ENCODE data around the gene CCDC12.

The CCDC12 gene

DNA sequence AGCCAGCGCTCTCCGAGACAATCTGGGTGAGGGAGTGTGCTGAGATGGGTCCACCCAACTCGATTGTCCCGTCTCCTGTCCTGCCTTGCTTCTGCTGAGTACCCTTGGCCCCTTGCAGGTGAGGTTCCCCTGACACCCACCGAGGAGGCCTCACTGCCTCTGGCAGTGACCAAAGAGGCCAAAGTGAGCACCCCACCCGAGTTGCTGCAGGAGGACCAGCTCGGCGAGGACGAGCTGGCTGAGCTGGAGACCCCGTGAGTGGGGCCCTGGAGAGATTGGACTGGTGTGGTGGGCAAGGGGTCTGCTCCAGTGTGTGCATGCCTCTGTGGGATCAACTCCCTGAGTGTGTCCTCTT, 26.5 kb upstream of the CCDC12 start:
- peaks cover 49% of the 10 kb centered on the region for H3K36me3 Mint-ChIP-seq (ENCODE audit: low read depth)
- H3K27me3 Mint-ChIP-seq (ENCODE audit: low read depth) = no peaks in the 10 kb centered on the region
- H3K9me3 Mint-ChIP-seq = no peaks in the 10 kb centered on the region
- H3K4me3 Mint-ChIP-seq = no peak overlapping the region
- peaks cover 8% of the 10 kb centered on the region for H3K4me1 Mint-ChIP-seq (ENCODE audit: low read depth)
- no peak overlapping the region for H3K27ac Mint-ChIP-seq

DNA sequence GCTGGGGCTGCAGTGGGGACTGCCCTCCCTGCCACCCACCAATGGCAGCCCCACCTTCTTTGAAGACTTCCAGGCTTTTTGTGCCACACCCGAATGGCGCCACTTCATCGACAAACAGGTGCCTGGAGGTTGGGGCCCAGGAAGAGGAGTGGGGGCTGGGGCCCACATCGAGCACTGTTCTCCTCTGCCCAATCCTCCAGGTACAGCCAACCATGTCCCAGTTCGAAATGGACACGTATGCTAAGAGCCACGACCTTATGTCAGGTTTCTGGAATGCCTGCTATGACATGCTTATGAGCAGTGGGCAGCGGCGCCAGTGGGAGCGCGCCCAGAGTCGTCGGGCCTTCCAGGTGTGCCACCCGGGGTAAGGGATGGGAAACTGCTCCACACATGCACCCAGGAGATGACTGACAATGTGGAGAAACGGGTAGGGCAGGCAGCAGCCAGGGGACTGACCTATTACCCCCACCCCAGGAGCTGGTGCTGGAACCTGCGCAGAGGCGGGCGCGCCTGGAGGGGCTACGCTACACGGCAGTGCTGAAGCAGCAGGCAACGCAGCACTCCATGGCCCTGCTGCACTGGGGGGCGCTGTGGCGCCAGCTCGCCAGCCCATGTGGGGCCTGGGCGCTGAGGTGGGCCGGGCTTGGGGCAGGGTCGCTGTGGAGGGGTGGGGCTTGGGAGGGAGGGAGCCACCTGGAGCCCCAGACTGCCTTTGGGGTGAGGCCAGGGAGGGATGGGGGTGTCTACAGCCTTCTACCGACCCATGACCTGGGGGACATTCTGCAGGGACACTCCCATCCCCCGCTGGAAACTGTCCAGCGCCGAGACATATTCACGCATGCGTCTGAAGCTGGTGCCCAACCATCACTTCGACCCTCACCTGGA, 25.9 kb upstream of the CCDC12 start:
- Mint-ChIP-seq H3K36me3 (ENCODE audit: low read depth) (peaks cover 49% of the 10 kb centered on the region), H3K27me3 (ENCODE audit: low read depth) (no peaks in the 10 kb centered on the region), H3K4me3 (no peak overlapping the region), H3K9me3 (no peaks in the 10 kb centered on the region), H3K4me1 (ENCODE audit: low read depth) (peaks cover 8% of the 10 kb centered on the region), H3K27ac (no peak overlapping the region)

- Mint-ChIP-seq H3K27ac (no peak overlapping the region), H3K4me3 (no peak overlapping the region), H3K27me3 (ENCODE audit: low read depth) (no peaks in the 10 kb centered on the region), H3K9me3 (no peaks in the 10 kb centered on the region), H3K4me1 (ENCODE audit: low read depth) (peaks cover 10% of the 10 kb centered on the region), H3K36me3 (ENCODE audit: low read depth) (peaks cover 51% of the 10 kb centered on the region)
Observed at GRCh38 chr3:47001731-47002170, 25.2 kb upstream of the CCDC12 start.

DNA sequence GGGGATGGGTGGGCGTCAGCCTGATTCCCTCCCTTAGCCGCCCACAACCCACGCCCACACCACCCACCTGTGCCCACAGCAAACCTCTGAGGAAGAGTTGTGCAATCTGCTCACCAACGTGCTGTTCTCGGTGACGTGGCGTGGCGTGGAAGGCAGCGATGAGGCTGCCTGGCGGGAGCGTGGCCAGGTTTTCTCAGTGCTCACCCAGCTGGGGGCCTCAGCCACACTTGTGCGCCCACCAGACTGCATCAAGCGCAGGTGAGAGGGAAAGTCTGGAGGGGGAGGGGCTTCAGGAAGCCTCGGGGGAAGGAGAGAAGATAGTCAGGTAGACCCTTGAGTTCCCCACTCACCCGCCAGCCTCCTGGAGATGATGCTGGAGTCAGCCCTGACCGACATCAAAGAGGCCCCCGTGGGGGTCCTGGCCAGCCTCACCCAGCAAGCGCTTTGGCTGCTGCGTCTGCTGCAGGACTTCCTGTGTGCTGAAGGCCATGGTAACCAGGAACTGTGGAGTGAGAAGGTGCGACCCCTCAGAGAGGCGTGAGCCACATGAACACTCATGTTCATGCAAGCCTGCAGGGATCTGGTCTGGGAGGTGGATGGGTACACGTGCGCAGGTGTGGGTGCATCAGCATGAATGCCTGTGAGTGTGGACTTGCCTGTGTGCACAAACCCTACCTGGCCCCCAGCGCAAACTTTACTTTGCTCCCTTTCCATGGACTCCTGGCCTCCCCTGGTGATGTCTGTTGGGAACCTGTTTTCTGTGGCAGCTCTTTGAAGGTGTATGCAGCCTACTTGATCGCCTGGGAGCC, 24.6 kb upstream of the CCDC12 start:
- Mint-ChIP-seq H3K27me3 (ENCODE audit: low read depth) (no peaks in the 10 kb centered on the region), H3K4me1 (ENCODE audit: low read depth) (peaks cover 10% of the 10 kb centered on the region), H3K9me3 (no peaks in the 10 kb centered on the region), H3K4me3 (no peak overlapping the region), H3K36me3 (ENCODE audit: low read depth) (peaks cover 46% of the 10 kb centered on the region), H3K27ac (no peak overlapping the region)

- Mint-ChIP-seq H3K27me3 (ENCODE audit: low read depth) (no peaks in the 10 kb centered on the region), H3K4me1 (ENCODE audit: low read depth) (peaks cover 10% of the 10 kb centered on the region), H3K4me3 (no peak overlapping the region), H3K27ac (no peak overlapping the region), H3K36me3 (ENCODE audit: low read depth) (peaks cover 41% of the 10 kb centered on the region), H3K9me3 (no peaks in the 10 kb centered on the region)
Observed at GRCh38 chr3:47000198-47000815, 23.8 kb upstream of the CCDC12 start.

DNA sequence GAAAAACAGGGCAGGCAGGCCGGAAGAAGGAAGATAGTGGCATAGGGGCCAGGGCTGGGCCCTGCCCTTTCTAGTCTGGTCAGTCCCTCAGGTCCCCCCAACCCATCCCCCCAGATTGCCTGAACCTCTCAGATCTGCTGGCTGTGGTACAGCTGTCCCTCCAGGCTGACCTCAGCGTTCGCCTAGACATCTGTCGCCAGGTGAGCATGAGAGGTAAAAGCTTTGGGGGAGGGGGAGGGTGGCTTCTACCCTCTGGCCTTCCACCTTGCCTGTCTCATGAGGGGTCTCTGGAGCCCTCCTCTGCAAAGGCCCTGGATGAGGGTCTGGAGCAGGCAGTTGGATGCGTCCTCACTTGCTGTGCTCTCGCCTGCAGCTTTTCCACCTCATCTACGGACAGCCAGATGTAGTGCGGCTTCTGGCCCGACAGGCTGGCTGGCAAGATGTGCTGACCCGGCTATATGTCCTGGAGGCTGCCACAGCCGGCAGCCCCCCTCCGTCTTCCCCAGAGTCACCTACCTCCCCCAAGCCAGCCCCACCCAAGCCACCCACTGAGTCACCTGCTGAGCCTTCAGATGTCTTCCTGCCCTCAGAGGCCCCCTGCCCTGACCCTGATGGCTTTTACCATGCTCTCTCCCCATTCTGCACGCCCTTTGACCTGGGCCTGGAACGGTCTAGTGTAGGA, 23.1 kb upstream of the CCDC12 start:
- Mint-ChIP-seq H3K9me3 (no peaks in the 10 kb centered on the region), H3K4me3 (no peak overlapping the region), H3K36me3 (ENCODE audit: low read depth) (peaks cover 42% of the 10 kb centered on the region), H3K4me1 (ENCODE audit: low read depth) (peaks cover 11% of the 10 kb centered on the region), H3K27ac (no peak overlapping the region), H3K27me3 (ENCODE audit: low read depth) (no peaks in the 10 kb centered on the region)

- Mint-ChIP-seq H3K36me3 (ENCODE audit: low read depth) (peaks cover 46% of the 10 kb centered on the region), H3K4me3 (no peak overlapping the region), H3K27ac (no peak overlapping the region), H3K4me1 (ENCODE audit: low read depth) (peaks cover 13% of the 10 kb centered on the region), H3K9me3 (no peaks in the 10 kb centered on the region), H3K27me3 (ENCODE audit: low read depth) (no peaks in the 10 kb centered on the region)
Observed at GRCh38 chr3:46998852-46999515, 22.4 kb upstream of the CCDC12 start.

GRCh38 chr3:46998121-46998851, 21.7 kb upstream of the CCDC12 start:
- H3K4me3 Mint-ChIP-seq = no peak overlapping the region

GRCh38 chr3:46997453-46998091, 21.0 kb upstream of the CCDC12 start:
- Mint-ChIP-seq H3K36me3 (ENCODE audit: low read depth) (peaks cover 36% of the 10 kb centered on the region), H3K27me3 (ENCODE audit: low read depth) (no peaks in the 10 kb centered on the region), H3K4me1 (ENCODE audit: low read depth) (peaks cover 15% of the 10 kb centered on the region), H3K27ac (peak overlapping the region; percentile 15), H3K9me3 (no peaks in the 10 kb centered on the region), H3K4me3 (no peak overlapping the region)

More at GRCh38 chr3:46998121-46998851, 21.7 kb upstream of the CCDC12 start:
- no peaks in the 10 kb centered on the region for H3K27me3 Mint-ChIP-seq (ENCODE audit: low read depth)
- no peaks in the 10 kb centered on the region for H3K9me3 Mint-ChIP-seq
- peak overlapping the region; percentile 78 for H3K27ac Mint-ChIP-seq
- H3K4me1 Mint-ChIP-seq (ENCODE audit: low read depth) = peaks cover 15% of the 10 kb centered on the region
- peaks cover 39% of the 10 kb centered on the region for H3K36me3 Mint-ChIP-seq (ENCODE audit: low read depth)

GRCh38 chr3:46996689-46997452, 20.3 kb upstream of the CCDC12 start:
- Mint-ChIP-seq H3K27me3 (ENCODE audit: low read depth) (no peaks in the 10 kb centered on the region), H3K4me3 (no peak overlapping the region), H3K9me3 (no peaks in the 10 kb centered on the region), H3K4me1 (ENCODE audit: low read depth) (peaks cover 14% of the 10 kb centered on the region), H3K36me3 (ENCODE audit: low read depth) (peaks cover 35% of the 10 kb centered on the region), H3K27ac (peak overlapping the region; percentile 45)

DNA sequence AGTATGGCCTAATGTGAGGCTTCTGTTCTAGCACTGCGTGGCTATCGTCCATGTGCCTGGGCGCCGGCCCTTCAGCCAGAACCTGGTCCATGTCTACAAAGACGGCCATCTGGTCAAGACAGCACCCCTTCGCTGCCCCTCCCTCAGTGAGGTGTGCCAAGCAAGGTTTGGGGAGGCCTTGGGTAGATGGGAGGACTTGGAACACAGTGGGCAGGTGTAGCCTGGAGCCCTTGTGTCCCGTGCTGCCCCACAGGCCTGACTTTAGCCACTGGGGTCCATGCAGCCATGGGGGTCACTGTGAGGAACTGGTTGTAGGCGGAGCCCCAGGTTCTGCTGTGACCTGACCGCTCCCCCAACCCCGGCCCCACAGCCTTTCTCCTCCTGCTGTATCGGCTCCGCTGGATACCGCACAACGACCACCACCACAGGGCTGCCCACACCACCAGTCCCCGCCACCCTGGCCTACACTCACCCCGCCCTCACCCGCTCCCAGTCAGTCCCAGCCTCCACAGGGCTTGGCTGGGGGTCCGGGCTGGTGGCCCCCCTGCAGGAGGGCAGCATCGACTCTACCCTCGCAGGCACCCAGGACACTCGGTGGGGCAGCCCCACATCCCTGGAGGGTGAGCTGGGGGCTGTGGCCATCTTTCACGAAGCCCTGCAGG, 19.5 kb upstream of the CCDC12 start:
- Mint-ChIP-seq H3K27ac (no peak overlapping the region), H3K27me3 (ENCODE audit: low read depth) (no peaks in the 10 kb centered on the region), H3K4me3 (no peak overlapping the region), H3K9me3 (no peaks in the 10 kb centered on the region), H3K4me1 (ENCODE audit: low read depth) (peaks cover 19% of the 10 kb centered on the region), H3K36me3 (ENCODE audit: low read depth) (peaks cover 33% of the 10 kb centered on the region)
